ENCODE measurements around the gene GMDS.

DNA sequence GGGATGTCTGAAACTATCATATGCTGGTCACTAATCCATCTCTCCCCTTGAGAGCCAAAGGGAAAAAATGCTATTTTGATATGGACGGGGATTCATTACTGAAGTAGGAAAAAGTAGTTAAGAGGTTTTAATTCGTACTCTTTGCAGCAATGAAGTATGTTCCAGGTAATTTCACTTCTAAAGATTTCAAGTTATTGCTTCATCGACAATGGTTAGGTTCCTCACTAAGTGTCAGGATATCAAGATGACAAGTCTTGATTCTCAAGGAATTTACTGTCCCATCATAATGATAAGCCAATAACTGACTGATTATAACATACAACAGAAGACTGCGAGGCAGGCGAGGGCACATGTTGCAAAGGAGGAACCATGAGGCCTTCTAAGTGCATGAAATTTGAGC, 57.0 kb downstream of the GMDS start:
- TF ChIP-seq POLR2A (IDR thresholded peaks at IDR 0.05; ENCODE audit: low read depth, low read length) (no peak), POLR2AphosphoS5 (IDR thresholded peaks at IDR 0.05; ENCODE audit: low read depth, low read length) (no peak), TAF1 (IDR thresholded peaks at IDR 0.05; ENCODE audit: borderline replicate concordance, low read depth, low read length) (no peak)

Measured in GM12892 (cell line).